Motor neuron (in vitro differentiated cells): ENCODE results near the gene LCN1. TPM values are rescaled to one million over a fixed set of nuclear protein-coding genes. Genes with fewer than 3 reads are reported as not detected.
A peak's percentile ranks its signal among the peaks of the same experiment; 100 is the strongest.
"Not testable (repeated sequence)": the region's sequence is repeated elsewhere in the genome, so short reads cannot be mapped to it uniquely, and the experiment has no call there.

ENCODE experiments used
- ATAC-seq, 8 experiments: fragments of 200-7000 bp; cut with Tn5 transposase; replicated peaks in 6 of 8; 2 replicates each; pipeline ENCODE4 v1.8.0; 2021; ENCODE audit warnings: mild to moderate bottlenecking in 8 of 8, moderate library complexity in 8 of 8
- H3K27ac ChIP-seq, 2 donors: fragments of 250-450 bp; sonication (Bioruptor Pico); 2 replicates each; pipeline ENCODE4 v1.9.0; 2021; ENCODE audit warnings: antibody characterized with exemption in 2 of 2, mild to moderate bottlenecking in 2 of 2, moderate library complexity in 1 of 2
- H3K4me1 ChIP-seq, 2 donors: fragments of 250-450 bp; sonication (Bioruptor Pico); replicated peaks in 1 of 2; 2 replicates each; pipeline ENCODE4 v1.6.1; 2021; ENCODE audit warnings: antibody characterized with exemption in 2 of 2, mild to moderate bottlenecking in 2 of 2, moderate library complexity in 1 of 2
- H3K4me3 ChIP-seq, 5 donors: fragments of 250-450 bp; sonication (Bioruptor Pico); 2 replicates each; pipeline ENCODE4 v1.9.0; 2021; ENCODE audit warnings: antibody characterized with exemption in 5 of 5, mild to moderate bottlenecking in 5 of 5, moderate library complexity in 4 of 5
- WGBS, 10 experiments: fragments of 450-650 bp; shearing (Covaris generic); methylation state at CpG; one replicate each; pipeline ENCODE4 v1.0.0; 2022; 5-methylcytosine and 5-hydroxymethylcytosine counted together
- in situ Hi-C, 9 experiments: fragments of 400-800 bp; cut with MboI; loops; one replicate each; pipeline ENCODE4 v1.15.0; 2021; ENCODE audit warnings: low sequenced_read_pairs in 9 of 9, low pct_unique_long_range_greater_than_20kb in 2 of 9; ENCODE audit not compliant: unreplicated experiment in 9 of 9
- total RNA-seq, 8 experiments: library from RNA; unstranded; fragments of 300-600 nt; gene quantifications; 2 replicates each; pipeline versions ENCODE4 v1.2.3 to v1.2.4, GENCODE V29; 2022

LCN1 gene
- total RNA-seq, 8 experiments from 2014 or later = 10.3 TPM; not detected in 7

- 92% methylated on average over 2 of the region's 9 CpGs; no CpG with 5 or more reads in 9 of the 10 experiments for WGBS, 10 experiments
- H3K4me1 ChIP-seq, in situ Hi-C loops, ATAC-seq, H3K27ac ChIP-seq, H3K4me3 ChIP-seq: not testable (repeated sequence)
Observed at GRCh38 chr9:135513906-135514305, 7.3 kb upstream of the LCN1 start.

GRCh38 chr9:135514342-135515082 is 6.7 kb upstream of the LCN1 start:
- in situ Hi-C loops = no loop called here
- ATAC-seq = no peak
- Histone ChIP-seq H3K4me1 (peaks cover 4 to 5% of the 10 kb centered on the region in 2 donors), H3K4me3 (no peak overlapping the region), H3K27ac (no peak overlapping the region)
- WGBS, 10 experiments = 80 to 100% methylated on average over 1 to 3 of the region's 17 CpGs; no CpG with 5 or more reads in 8 of the 10 experiments

- H3K4me3 ChIP-seq = no peak overlapping the region
- H3K4me1 ChIP-seq = peaks cover 4 to 5% of the 10 kb centered on the region in 2 donors
- WGBS, 10 experiments = 84 to 100% (median 90%) methylated on average over 1 to 12 of the region's 31 CpGs; no CpG with 5 or more reads in 4 of the 10 experiments
- no peak overlapping the region for H3K27ac ChIP-seq
- ATAC-seq = no peak
- in situ Hi-C loops = no loop called here
Observed at GRCh38 chr9:135515083-135515951, 5.9 kb upstream of the LCN1 start.

GRCh38 chr9:135516132-135516860 is 4.9 kb upstream of the LCN1 start:
- peaks cover 4 to 5% of the 10 kb centered on the region in 2 donors for H3K4me1 ChIP-seq
- WGBS, 10 experiments = 60 to 100% (median 70%) methylated on average over 1 to 5 of the region's 25 CpGs; no CpG with 5 or more reads in 4 of the 10 experiments
- no peak overlapping the region for H3K4me3 ChIP-seq
- no peak overlapping the region for H3K27ac ChIP-seq
- no peak for ATAC-seq
- in situ Hi-C loops = no loop called here

GRCh38 chr9:135517407-135517822 is 3.8 kb upstream of the LCN1 start:
- in situ Hi-C loops = no loop called here
- Histone ChIP-seq H3K4me3 (no peak overlapping the region), H3K27ac (no peak overlapping the region), H3K4me1 (peaks cover 4 to 5% of the 10 kb centered on the region in 2 donors)
- 40 to 100% (median 100%) methylated on average over 1 to 21 of the region's 24 CpGs; no CpG with 5 or more reads in 1 of the 10 experiments for WGBS, 10 experiments
- ATAC-seq = no peak

GRCh38 chr9:135519179-135519971 is 1.9 kb upstream of the LCN1 start:
- ATAC-seq = no peak
- in situ Hi-C loops = no loop called here
- 80 to 100% (median 91%) methylated on average over 1 to 8 of the region's 10 CpGs; no CpG with 5 or more reads in 1 of the 10 experiments for WGBS, 10 experiments

GRCh38 chr9:135521608-135522095 is 412 bp downstream of the LCN1 start:
- peaks cover 5 to 11% of the 10 kb centered on the region in 2 donors for H3K4me1 ChIP-seq
- H3K4me3 ChIP-seq = no peak overlapping the region
- ATAC-seq = no peak
- no CpG with 5 or more reads among the region's 11 CpGs for WGBS, 10 experiments
- no peak overlapping the region for H3K27ac ChIP-seq
- in situ Hi-C loops = no loop called here

More at GRCh38 chr9:135519179-135519971, 1.9 kb upstream of the LCN1 start:
- Histone ChIP-seq H3K4me3 (no peak overlapping the region), H3K27ac (no peak overlapping the region), H3K4me1 (peaks cover 5 to 11% of the 10 kb centered on the region in 2 donors)

- no peak for ATAC-seq
- WGBS, 10 experiments = 47 to 91% (median 84%) methylated on average over 2 to 8 of the region's 16 CpGs; no CpG with 5 or more reads in 7 of the 10 experiments
- no peak overlapping the region for H3K4me3 ChIP-seq
- peaks cover 5 to 11% of the 10 kb centered on the region in 2 donors for H3K4me1 ChIP-seq
- no peak overlapping the region for H3K27ac ChIP-seq
- in situ Hi-C loops = no loop called here
Observed at GRCh38 chr9:135522137-135522877, 1.1 kb downstream of the LCN1 start.

GRCh38 chr9:135522931-135523330 is 1.7 kb downstream of the LCN1 start:
- no peak overlapping the region for H3K27ac ChIP-seq
- no peak for ATAC-seq
- H3K4me1 ChIP-seq = peaks cover 0 to 6% of the 10 kb centered on the region in 2 donors
- WGBS, 10 experiments = 60 to 94% (median 80%) methylated on average over 3 to 8 of the region's 17 CpGs; no CpG with 5 or more reads in 6 of the 10 experiments
- in situ Hi-C loops = no loop called here
- no peak overlapping the region for H3K4me3 ChIP-seq

- Histone ChIP-seq H3K27ac (no peak overlapping the region), H3K4me3 (no peak overlapping the region), H3K4me1 (peaks cover 0 to 6% of the 10 kb centered on the region in 2 donors)
- 0 to 100% (median 86%) methylated on average over 1 to 8 of the region's 21 CpGs; no CpG with 5 or more reads in 6 of the 10 experiments for WGBS, 10 experiments
- in situ Hi-C loops = no loop called here
- ATAC-seq = peak in 4 of 8 experiments; percentile 39 to 62 (median 49)
Observed at GRCh38 chr9:135523521-135524129, 2.4 kb downstream of the LCN1 start.
